HAP-1 (cell line): Measurements from ENCODE around the gene MRPS26.
"Not testable (repeated sequence)": the region's sequence is repeated elsewhere in the genome, so short reads cannot be mapped to it uniquely, and the experiment has no call there.

Experiments
- DNase-seq, 2 experiments: peaks; one replicate each; pipeline ENCODE4 v3.0.0-alpha.2; 2016 to 2020; ENCODE audit warnings: low spot score in 2 of 2
- H3K27me3 ChIP-seq: fragments of 250-450 bp; sonication (Bioruptor Pico); 2 replicates; pipeline ENCODE4 v1.5.1; 2020; ENCODE audit warnings: low read depth, mild to moderate bottlenecking, moderate library complexity
- H3K36me3 ChIP-seq: fragments of 250-450 bp; sonication (Bioruptor Pico); replicated peaks from 2 replicates; pipeline ENCODE4 v1.5.1; 2020; ENCODE audit warnings: mild to moderate bottlenecking
- H3K4me1 ChIP-seq: fragments of 250-450 bp; sonication (Bioruptor Pico); 2 replicates; pipeline ENCODE4 v1.5.1; 2020; ENCODE audit warnings: mild to moderate bottlenecking
- H3K4me3 ChIP-seq: fragments of 250-450 bp; sonication (Bioruptor Pico); 2 replicates; pipeline ENCODE4 v1.5.1; 2020; ENCODE audit warnings: mild to moderate bottlenecking, moderate library complexity
- H3K9me3 ChIP-seq: fragments of 250-450 bp; sonication (Bioruptor Pico); 2 replicates; pipeline ENCODE4 v1.5.1; 2020; ENCODE audit warnings: mild to moderate bottlenecking, moderate library complexity
- in situ Hi-C: fragments of 300-500 bp; cut with MboI; formaldehyde crosslinking; loops from 3 replicates; pipeline ENCODE4 v1.14.3; 2020; ENCODE audit warnings: low sequenced_read_pairs, inconsistent platforms, mixed read lengths

Gene MRPS26

DNA sequence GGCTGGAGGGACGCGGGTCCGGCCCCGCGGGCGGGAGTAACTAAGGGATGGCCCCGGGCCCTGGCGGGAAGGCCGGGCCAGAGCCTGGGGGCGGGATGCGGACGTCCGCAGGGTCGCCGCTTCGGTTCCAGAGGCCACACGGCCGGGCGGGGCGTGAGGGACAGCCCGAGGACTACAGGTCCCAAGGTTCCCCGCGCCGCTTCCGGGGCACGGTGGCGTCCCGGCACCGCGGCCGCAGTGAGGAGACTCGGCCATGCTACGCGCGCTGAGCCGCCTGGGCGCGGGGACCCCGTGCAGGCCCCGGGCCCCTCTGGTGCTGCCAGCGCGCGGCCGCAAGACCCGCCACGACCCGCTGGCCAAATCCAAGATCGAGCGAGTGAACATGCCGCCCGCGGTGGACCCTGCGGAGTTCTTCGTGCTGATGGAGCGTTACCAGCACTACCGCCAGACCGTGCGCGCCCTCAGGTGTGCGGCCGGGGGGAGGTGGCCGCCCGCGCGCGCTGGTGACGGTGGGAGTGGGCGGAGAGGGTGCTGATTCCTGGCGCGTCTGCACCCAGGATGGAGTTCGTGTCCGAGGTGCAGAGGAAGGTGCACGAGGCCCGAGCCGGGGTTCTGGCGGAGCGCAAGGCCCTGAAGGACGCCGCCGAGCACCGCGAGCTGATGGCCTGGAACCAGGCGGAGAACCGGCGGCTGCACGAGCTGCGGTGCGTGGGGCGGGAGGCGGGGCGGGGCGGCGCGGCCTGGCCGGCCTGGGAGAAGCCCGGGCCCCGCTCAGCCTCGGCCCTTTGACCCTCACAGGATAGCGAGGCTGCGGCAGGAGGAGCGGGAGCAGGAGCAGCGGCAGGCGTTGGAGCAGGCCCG lies at the start of gene MRPS26:
Gene MRPS26, plus strand, starts transcription at position 237 of the 861 bp plus-strand sequence. Its CDS starts 17 bp downstream, at position 254.
- peak; percentile 79 to 92 for DNase-seq
- in situ Hi-C loops: no loop called here
- H3K36me3 ChIP-seq: peaks cover 31% of the 10 kb centered on the region
- no peaks in the 10 kb centered on the region for H3K9me3 ChIP-seq
- peak within 1 kb of the TSS; percentile 74 for H3K4me3 ChIP-seq
- peaks cover 4% of the 10 kb centered on the region; the same call in 1 of the 2 replicates for H3K4me1 ChIP-seq
- H3K27me3 ChIP-seq: no peaks in the 10 kb centered on the region

DNA sequence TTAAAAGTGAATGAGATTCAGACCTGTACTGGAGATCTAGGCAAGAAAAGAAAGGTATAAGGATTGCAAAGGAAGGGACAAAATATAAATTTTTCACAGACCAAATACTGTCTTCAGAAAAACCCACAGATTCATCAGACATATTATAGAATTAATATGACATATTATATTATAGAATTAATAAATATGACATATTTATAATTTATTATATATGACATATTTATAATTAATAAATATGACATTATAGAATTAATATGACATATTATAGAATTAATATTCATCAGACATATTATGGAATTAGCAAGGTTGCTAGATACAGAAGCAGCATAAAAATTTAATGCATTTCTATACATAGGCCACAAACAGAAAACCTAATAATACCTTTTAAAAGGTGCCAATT lies 47.1 kb upstream of the MRPS26 start:
- in situ Hi-C loops: no loop called here
- H3K36me3 ChIP-seq: peaks cover 9% of the 10 kb centered on the region
- no peaks in the 10 kb centered on the region for H3K4me1 ChIP-seq
- H3K9me3 ChIP-seq: no peaks in the 10 kb centered on the region
- DNase-seq: no peak
- H3K27me3 ChIP-seq: no peaks in the 10 kb centered on the region
- H3K4me3 ChIP-seq: no peak overlapping the region

- no peaks in the 10 kb centered on the region for H3K27me3 ChIP-seq
- no peaks in the 10 kb centered on the region for H3K9me3 ChIP-seq
- no peak overlapping the region for H3K4me3 ChIP-seq
- DNase-seq: peak in 1 of 2 experiments; percentile 66
- in situ Hi-C loops: no loop called here
- H3K4me1 ChIP-seq: no peaks in the 10 kb centered on the region
- peaks cover 11% of the 10 kb centered on the region for H3K36me3 ChIP-seq
Observed at GRCh38 chr20:3000852-3001523, 44.9 kb upstream of the MRPS26 start.

DNA sequence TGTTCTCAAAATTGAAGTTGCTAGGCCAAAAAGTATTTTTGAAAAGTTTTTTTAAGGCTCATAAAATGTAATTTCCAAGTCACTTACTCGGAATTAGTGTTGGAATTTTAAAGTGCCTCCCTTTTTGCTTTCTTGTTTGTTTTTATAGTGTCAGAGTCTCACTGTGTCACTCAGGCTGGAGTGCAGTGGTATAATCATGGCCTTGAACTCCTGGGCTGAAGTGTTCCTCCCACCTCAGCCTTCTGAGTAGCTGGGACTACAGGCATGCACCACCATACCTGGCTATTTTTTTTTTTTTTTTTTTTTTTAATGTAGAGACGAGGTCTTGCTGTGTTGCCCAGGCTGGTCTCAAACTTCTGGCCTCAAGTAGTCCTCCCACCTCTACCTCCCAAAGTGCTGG lies 42.4 kb upstream of the MRPS26 start:
- H3K27me3 ChIP-seq: no peaks in the 10 kb centered on the region
- no peak overlapping the region for H3K4me3 ChIP-seq
- no peaks in the 10 kb centered on the region for H3K4me1 ChIP-seq
- H3K36me3 ChIP-seq: peaks cover 29% of the 10 kb centered on the region
- in situ Hi-C loops: no loop called here
- no peaks in the 10 kb centered on the region for H3K9me3 ChIP-seq
- DNase-seq: no peak

DNA sequence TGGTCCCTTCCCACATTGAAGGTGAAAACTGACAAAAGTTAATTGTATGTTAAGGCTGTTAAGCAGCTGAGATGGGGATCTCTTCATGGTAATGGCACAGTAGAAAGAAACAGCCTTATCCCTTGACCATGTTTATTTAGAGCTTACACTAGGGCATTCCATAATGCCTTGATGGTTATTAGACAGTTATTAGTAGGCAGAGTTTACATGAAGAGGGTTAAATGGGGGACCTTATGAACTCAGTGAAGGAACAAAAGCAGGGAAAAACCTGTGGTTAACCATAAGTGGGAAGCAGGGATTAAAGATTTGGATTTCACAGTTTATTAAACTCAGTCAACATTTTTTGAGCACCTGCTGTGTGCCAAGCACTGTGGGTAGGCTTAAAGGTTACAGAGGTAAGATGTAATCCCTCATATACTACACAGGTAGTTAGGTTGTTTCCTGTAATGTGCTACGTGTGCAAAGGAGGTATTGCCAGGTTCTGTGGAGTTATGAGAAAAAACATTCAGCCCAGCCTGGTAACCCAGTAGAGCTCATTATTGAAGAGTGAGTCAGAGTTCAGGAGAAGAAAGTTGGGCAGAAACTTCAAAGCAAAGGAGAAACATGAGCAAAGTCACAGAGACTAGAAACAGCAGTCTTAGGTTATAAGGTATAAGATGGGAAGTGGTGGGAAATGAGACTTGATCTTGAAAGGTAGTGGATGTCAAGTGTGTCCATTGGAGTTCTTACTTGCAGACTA lies 34.7 kb upstream of the MRPS26 start:
- no peaks in the 10 kb centered on the region for H3K27me3 ChIP-seq
- no peak for DNase-seq
- H3K4me1 ChIP-seq: no peaks in the 10 kb centered on the region
- no peak overlapping the region for H3K4me3 ChIP-seq
- in situ Hi-C loops: no loop called here
- H3K9me3 ChIP-seq: no peaks in the 10 kb centered on the region
- H3K36me3 ChIP-seq: peaks cover 43% of the 10 kb centered on the region

DNA sequence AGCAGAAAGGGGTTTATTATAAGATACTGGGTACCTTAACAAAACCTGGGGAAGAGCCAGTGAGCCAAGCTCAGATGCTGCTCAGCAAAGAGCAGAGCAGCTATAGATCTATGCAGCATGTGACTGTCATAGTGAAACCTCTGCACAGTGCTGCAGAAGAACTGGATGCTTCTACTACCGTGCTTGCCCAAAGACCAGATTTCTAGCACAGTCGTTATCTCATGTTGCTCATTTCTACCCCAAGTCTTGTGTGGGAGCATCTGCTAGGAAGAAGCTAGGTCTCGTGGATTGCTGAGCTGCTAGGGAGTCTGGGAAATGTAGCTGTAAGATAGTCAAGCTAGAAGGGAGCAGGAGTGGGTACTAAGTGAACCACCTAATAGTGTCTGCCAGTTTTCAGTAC lies 34.1 kb upstream of the MRPS26 start:
- DNase-seq: no peak
- Histone ChIP-seq H3K9me3 (no peaks in the 10 kb centered on the region), H3K4me1 (no peaks in the 10 kb centered on the region), H3K36me3 (peaks cover 43% of the 10 kb centered on the region), H3K4me3 (no peak overlapping the region), H3K27me3 (no peaks in the 10 kb centered on the region)
- in situ Hi-C loops: no loop called here

- H3K4me3 ChIP-seq: no peak overlapping the region
- no peak for DNase-seq
- H3K4me1 ChIP-seq: no peaks in the 10 kb centered on the region
- H3K9me3 ChIP-seq: no peaks in the 10 kb centered on the region
- peaks cover 43% of the 10 kb centered on the region for H3K36me3 ChIP-seq
- H3K27me3 ChIP-seq: no peaks in the 10 kb centered on the region
- in situ Hi-C loops: no loop called here
Observed at GRCh38 chr20:3013771-3014170, 32.1 kb upstream of the MRPS26 start.

DNA sequence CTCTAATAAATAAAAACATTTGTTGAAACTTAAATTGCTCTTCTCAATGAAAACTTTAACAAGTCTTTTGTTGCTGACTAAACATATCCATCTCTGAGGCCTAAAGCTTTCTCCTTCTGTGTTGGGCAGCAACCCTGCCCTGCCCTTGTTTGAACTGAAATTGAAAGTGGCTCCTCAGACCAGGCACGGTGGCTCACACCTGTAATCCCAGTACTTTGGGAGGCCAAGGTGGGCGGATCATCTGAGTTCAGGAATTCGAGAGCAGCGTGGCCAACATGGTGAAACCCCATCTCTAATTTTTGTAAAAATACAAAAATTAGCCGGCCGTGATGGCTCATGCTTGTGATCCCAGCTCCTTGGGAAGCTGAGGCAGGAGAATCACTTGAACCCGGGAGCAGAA lies 31.7 kb upstream of the MRPS26 start:
- no peak for DNase-seq
- Histone ChIP-seq H3K4me3 (no peak overlapping the region), H3K4me1 (no peaks in the 10 kb centered on the region), H3K27me3 (no peaks in the 10 kb centered on the region), H3K36me3 (peaks cover 43% of the 10 kb centered on the region), H3K9me3 (no peaks in the 10 kb centered on the region)
- in situ Hi-C loops: no loop called here

GRCh38 chr20:3014662-3015061 lies 31.2 kb upstream of the MRPS26 start:
- in situ Hi-C loops: no loop called here
- Histone ChIP-seq H3K36me3 (peaks cover 43% of the 10 kb centered on the region), H3K4me1 (no peaks in the 10 kb centered on the region), H3K9me3 (no peaks in the 10 kb centered on the region), H3K27me3 (no peaks in the 10 kb centered on the region), H3K4me3 (no peak overlapping the region)
- no peak for DNase-seq

DNA sequence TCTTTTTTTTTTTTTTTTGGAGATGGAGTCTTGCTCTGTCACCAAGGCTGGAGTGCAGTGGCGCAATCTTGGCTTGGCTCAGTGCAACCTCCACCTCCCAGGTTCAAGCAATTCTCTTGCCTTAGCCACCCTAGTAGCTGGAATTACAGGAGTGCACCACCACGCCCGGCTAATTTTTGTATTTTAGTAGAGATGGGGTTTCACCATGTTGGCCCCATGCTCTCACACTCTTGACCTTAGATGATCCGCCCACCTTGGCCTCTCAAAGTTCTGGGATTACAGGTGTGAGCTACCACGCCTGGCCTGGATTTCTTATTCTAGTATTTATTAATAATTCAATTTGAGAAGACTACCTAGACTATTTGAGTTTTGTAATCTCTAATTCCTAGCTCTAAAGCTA lies 30.6 kb upstream of the MRPS26 start:
- DNase-seq, in situ Hi-C loops, H3K27me3 ChIP-seq, H3K9me3 ChIP-seq, H3K4me3 ChIP-seq, H3K4me1 ChIP-seq: not testable (repeated sequence)
- H3K36me3 ChIP-seq: peaks cover 39% of the 10 kb centered on the region

GRCh38 chr20:3021327-3021726 lies 24.5 kb upstream of the MRPS26 start:
- Histone ChIP-seq H3K4me3 (no peak overlapping the region), H3K36me3 (peaks cover 53% of the 10 kb centered on the region), H3K4me1 (no peaks in the 10 kb centered on the region), H3K27me3 (no peaks in the 10 kb centered on the region), H3K9me3 (no peaks in the 10 kb centered on the region)
- no peak for DNase-seq
- in situ Hi-C loops: no loop called here

DNA sequence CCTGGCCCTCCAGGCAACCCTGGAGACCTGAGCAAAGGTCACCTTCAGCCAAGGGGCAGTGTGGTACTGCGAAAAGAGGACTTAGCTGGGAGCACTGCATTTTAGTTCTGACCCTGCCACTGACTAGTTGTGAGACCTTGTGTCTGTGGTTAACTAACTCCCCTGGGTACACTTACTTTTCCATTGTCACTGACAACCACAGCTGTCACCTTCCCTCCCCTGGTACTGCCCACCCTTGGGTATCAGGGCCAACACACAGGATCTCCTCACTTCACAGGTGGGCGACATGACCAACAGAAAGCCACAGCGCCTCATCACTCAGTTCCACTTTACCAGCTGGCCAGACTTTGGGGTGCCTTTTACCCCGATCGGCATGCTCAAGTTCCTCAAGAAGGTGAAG lies 24.1 kb upstream of the MRPS26 start:
- Histone ChIP-seq H3K9me3 (no peaks in the 10 kb centered on the region), H3K27me3 (no peaks in the 10 kb centered on the region), H3K4me3 (no peak overlapping the region), H3K4me1 (no peaks in the 10 kb centered on the region), H3K36me3 (peaks cover 53% of the 10 kb centered on the region)
- DNase-seq: no peak
- in situ Hi-C loops: no loop called here

DNA sequence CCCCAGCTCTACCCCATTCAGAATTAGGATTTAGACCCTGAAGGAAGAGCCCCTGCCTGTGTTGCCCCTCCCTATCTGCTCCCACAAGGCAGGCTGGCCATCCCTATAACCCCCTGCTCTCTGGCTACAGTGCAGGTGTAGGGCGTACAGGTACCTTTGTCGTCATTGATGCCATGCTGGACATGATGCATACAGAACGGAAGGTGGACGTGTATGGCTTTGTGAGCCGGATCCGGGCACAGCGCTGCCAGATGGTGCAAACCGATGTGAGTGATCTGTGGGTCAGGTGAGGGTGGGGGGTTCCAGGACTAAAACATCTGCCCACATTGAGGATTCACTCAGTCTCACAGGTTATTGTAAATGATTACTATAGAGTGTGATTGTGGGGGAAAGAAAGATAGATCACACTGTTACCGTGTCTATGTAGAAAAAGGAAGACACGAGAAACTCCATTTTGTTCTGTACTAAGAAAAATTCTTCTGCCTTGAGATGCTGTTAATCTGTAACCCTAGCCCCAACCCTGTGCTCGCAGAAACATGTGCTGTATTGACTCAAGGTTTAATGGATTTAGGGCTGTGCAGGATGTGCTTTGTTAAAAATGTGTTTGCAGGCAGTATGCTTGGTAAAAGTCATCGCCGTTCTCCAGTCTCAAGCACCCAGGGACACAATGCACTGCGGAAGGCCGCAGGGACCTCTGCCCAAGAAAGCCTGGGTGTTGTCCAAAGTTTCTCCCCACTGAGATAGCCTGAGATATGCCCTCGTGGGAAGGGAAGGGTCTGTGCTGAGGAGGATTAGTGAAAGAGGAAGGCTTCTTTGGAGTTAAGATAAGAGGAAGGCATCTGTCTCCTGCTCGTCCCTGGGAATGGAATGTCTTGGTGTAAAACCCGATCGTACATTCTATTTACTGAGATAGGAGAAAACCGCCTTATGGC lies 23.0 kb upstream of the MRPS26 start:
- H3K4me3 ChIP-seq, DNase-seq, H3K9me3 ChIP-seq, in situ Hi-C loops, H3K4me1 ChIP-seq, H3K27me3 ChIP-seq: not testable (repeated sequence)
- H3K36me3 ChIP-seq: peaks cover 53% of the 10 kb centered on the region
